Skeletal muscle satellite cell (primary cell): Measurements from ENCODE around the gene THAP6. TPM values are rescaled to one million over a fixed set of nuclear protein-coding genes. Genes with fewer than 3 reads are reported as not detected.
A peak's percentile ranks its signal among the peaks of the same experiment; 100 is the strongest.

Source experiments
- H3K27me3 ChIP-seq: 2 replicates; pipeline ENCODE4 v1.7.0; 2013; ENCODE audit warnings: low read length; ENCODE audit not compliant: control insufficient read depth, insufficient read depth
- H3K36me3 ChIP-seq: 2 replicates; pipeline ENCODE4 v1.7.0; 2013; ENCODE audit warnings: mild to moderate bottlenecking, control low read depth, low read length; ENCODE audit not compliant: insufficient read depth
- H3K4me1 ChIP-seq: 2 replicates; pipeline ENCODE4 v1.7.0; 2013; ENCODE audit warnings: low read length; ENCODE audit not compliant: control insufficient read depth, insufficient read depth
- H3K4me2 ChIP-seq: 2 replicates; pipeline ENCODE4 v1.7.0; 2013; ENCODE audit warnings: mild to moderate bottlenecking, low read length
- H3K4me3 ChIP-seq: 2 replicates; pipeline ENCODE4 v1.7.0; 2013; ENCODE audit warnings: low read length
- H3K9ac ChIP-seq: 2 replicates; pipeline ENCODE4 v1.7.0; 2013; ENCODE audit warnings: mild to moderate bottlenecking, low read depth, low read length, moderate library complexity
- H3K9me3 ChIP-seq: replicated peaks from 2 replicates; pipeline ENCODE4 v1.7.0; 2013; ENCODE audit warnings: mild to moderate bottlenecking, control low read depth, low read length
- total RNA-seq: library from RNA; depleted of rRNA; stranded (reverse); fragments of >200 nt; gene quantifications from 2 replicates; pipeline ENCODE4 v1.2.3, GENCODE V29; 2012; rRNA removed

Gene THAP6, protein sequence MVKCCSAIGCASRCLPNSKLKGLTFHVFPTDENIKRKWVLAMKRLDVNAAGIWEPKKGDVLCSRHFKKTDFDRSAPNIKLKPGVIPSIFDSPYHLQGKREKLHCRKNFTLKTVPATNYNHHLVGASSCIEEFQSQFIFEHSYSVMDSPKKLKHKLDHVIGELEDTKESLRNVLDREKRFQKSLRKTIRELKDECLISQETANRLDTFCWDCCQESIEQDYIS
- 12.7 and 17.5 TPM in 2 replicates for total RNA-seq

- H3K27me3 ChIP-seq: no peaks in the 10 kb centered on the region
- H3K4me3 ChIP-seq: peak within 1 kb of the TSS; percentile 90
- H3K4me2 ChIP-seq: peak within 1 kb of the TSS; percentile 90
- H3K4me1 ChIP-seq: peaks cover 29% of the 10 kb centered on the region
- H3K36me3 ChIP-seq: peaks cover 15% of the 10 kb centered on the region
- H3K9me3 ChIP-seq: no peaks in the 10 kb centered on the region
- peak within 1 kb of the TSS; percentile 92 for H3K9ac ChIP-seq
Observed at GRCh38 chr4:75514131-75514948, at the start of gene THAP6, which contains the start of gene RCHY1. TSS of gene THAP6 (plus strand) at chr4:75514473. CDS start at chr4:75515453, 980 bp downstream. TSS of gene RCHY1 (minus strand) at chr4:75514403. CDS start at chr4:75514286, 117 bp downstream.

GRCh38 chr4:75469896-75470295, 44.4 kb upstream of the THAP6 start:
- H3K36me3 ChIP-seq: no peaks in the 10 kb centered on the region
- H3K4me3 ChIP-seq: no peak overlapping the region
- no peaks in the 10 kb centered on the region for H3K9me3 ChIP-seq
- H3K27me3 ChIP-seq: no peaks in the 10 kb centered on the region
- H3K9ac ChIP-seq: no peak overlapping the region
- no peak overlapping the region for H3K4me2 ChIP-seq
- H3K4me1 ChIP-seq: no peaks in the 10 kb centered on the region

- Histone ChIP-seq H3K27me3 (no peaks in the 10 kb centered on the region), H3K4me2 (no peak overlapping the region), H3K4me1 (no peaks in the 10 kb centered on the region), H3K9me3 (no peaks in the 10 kb centered on the region), H3K36me3 (no peaks in the 10 kb centered on the region), H3K9ac (no peak overlapping the region), H3K4me3 (no peak overlapping the region)
Observed at GRCh38 chr4:75470738-75471137, 43.5 kb upstream of the THAP6 start.

DNA sequence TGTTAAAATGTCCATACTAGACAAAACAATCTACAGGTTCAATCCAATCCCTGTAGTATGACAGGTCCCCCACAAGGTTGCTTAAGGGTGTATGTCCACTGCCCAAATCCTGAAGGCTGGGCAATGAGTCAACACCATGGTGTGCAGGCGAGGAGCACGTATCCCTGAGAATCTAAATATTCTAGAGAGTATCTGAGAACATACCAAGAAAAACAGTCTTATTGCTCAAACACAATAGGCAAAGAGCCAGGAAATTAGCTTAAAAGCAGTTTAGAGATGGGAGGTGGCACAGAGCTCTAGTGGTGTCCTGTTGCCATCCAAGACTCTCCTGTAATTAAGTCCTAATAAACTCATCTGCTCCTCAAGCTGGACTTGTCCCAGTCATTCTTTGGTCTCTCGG, 37.1 kb upstream of the THAP6 start:
- peaks cover 33% of the 10 kb centered on the region for H3K36me3 ChIP-seq
- H3K4me2 ChIP-seq: no peak overlapping the region

DNA sequence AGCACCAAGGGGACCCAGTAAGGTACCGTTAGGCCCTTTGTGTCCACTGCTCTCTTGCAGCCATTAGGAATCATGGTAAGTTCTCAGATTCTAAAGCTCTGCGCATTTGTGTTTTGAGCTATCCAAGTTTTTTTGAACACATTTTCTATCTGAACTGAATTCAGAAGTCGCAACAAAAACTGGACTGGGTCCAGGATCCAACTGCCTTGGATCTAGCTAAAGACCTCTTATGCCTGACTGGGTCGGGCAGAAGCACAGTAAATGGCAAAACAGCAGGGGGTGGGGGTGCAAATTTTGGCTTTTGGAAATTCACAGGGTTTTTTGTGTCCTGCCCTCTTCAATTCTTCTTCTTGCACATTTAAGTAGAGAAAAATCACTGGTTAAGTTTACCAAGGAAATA, 30.1 kb upstream of the THAP6 start:
- H3K36me3 ChIP-seq: peaks cover 48% of the 10 kb centered on the region

More for the DNA sequence above, 37.1 kb upstream of the THAP6 start:
- Histone ChIP-seq H3K9ac (no peak overlapping the region), H3K4me3 (no peak overlapping the region), H3K9me3 (no peaks in the 10 kb centered on the region), H3K4me1 (no peaks in the 10 kb centered on the region), H3K27me3 (no peaks in the 10 kb centered on the region)

GRCh38 chr4:75490155-75490554, 24.1 kb upstream of the THAP6 start:
- no peak overlapping the region for H3K9ac ChIP-seq
- no peak overlapping the region for H3K4me2 ChIP-seq
- no peak overlapping the region for H3K4me3 ChIP-seq
- H3K27me3 ChIP-seq: no peaks in the 10 kb centered on the region
- no peaks in the 10 kb centered on the region for H3K9me3 ChIP-seq
- peaks cover 34% of the 10 kb centered on the region for H3K36me3 ChIP-seq
- H3K4me1 ChIP-seq: peaks cover 10% of the 10 kb centered on the region

More for the DNA sequence above, 30.1 kb upstream of the THAP6 start:
- Histone ChIP-seq H3K4me1 (no peaks in the 10 kb centered on the region), H3K27me3 (no peaks in the 10 kb centered on the region), H3K9me3 (no peaks in the 10 kb centered on the region), H3K4me3 (no peak overlapping the region), H3K4me2 (no peak overlapping the region), H3K9ac (no peak overlapping the region)

DNA sequence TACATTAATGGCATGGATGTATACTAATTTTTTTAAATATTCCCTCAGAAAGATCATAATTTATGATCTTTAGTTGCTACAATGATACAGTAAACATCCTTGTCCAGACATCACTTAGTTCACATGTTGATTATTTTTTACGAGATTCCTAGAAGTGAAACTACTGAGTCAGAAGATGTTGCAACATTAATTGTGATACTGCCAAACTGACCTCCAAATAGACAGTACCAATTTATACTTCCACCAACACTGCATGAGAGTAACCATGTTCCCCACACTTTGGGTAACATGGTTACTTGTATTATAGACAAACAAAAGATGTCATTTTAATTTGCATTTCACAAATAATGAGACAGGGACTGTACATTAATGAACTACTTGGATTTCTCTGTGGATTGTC, 19.7 kb upstream of the THAP6 start:
- Histone ChIP-seq H3K4me1 (peaks cover 20% of the 10 kb centered on the region), H3K4me3 (no peak overlapping the region), H3K9ac (no peak overlapping the region), H3K9me3 (peaks cover 9% of the 10 kb centered on the region), H3K27me3 (no peaks in the 10 kb centered on the region), H3K4me2 (no peak overlapping the region), H3K36me3 (peaks cover 34% of the 10 kb centered on the region)

DNA sequence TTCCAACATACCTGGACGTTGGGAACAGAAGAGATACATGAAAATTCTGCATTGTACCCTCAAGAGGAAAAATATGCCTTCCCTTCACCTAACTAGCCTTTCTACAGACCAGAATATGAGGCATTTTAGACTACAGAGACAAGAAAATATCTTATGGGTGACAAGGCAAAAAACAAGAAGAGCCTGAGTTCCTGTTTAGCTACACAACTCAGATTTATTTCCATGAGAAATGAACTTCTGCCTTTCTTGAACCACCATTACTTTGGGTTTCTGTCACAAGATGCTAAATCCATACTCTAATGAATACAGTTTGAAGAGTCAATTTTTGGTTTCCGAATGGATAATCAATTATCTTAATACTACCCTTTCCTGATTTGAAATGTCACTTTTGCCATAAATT, 18.8 kb upstream of the THAP6 start:
- no peaks in the 10 kb centered on the region for H3K27me3 ChIP-seq
- no peak overlapping the region for H3K4me2 ChIP-seq
- no peak overlapping the region for H3K4me3 ChIP-seq
- peaks cover 9% of the 10 kb centered on the region for H3K9me3 ChIP-seq
- H3K36me3 ChIP-seq: peaks cover 31% of the 10 kb centered on the region
- H3K4me1 ChIP-seq: peaks cover 20% of the 10 kb centered on the region
- H3K9ac ChIP-seq: no peak overlapping the region

- Histone ChIP-seq H3K4me2 (no peak overlapping the region), H3K4me3 (no peak overlapping the region), H3K9me3 (peaks cover 9% of the 10 kb centered on the region), H3K9ac (no peak overlapping the region), H3K36me3 (peaks cover 26% of the 10 kb centered on the region), H3K27me3 (no peaks in the 10 kb centered on the region), H3K4me1 (peaks cover 20% of the 10 kb centered on the region)
Observed at GRCh38 chr4:75496406-75496805, 17.9 kb upstream of the THAP6 start.

GRCh38 chr4:75497133-75497532, 17.1 kb upstream of the THAP6 start:
- Histone ChIP-seq H3K27me3 (no peaks in the 10 kb centered on the region), H3K4me3 (no peak overlapping the region), H3K4me2 (peak overlapping the region; percentile 22), H3K36me3 (peaks cover 21% of the 10 kb centered on the region), H3K4me1 (peaks cover 20% of the 10 kb centered on the region), H3K9ac (no peak overlapping the region), H3K9me3 (peaks cover 9% of the 10 kb centered on the region)

DNA sequence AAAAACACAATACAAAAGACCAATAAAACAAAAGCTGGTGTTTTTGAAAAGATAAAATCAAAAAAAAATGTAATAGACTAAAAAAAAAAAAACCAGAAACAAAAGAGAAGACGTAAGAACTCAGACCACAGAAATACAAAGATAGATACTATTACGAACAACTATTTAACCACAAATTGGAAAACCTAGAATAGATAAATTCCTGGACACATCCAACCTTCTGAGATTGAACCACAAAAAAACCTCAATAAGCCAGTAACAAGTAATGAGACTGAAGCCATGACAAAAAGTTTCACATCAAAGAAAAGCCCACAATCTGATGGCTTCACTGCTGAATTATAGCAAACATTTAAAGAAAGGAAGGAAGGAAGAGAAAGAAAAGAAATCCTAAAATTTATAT, 16.2 kb upstream of the THAP6 start:
- Histone ChIP-seq H3K9me3 (peaks cover 9% of the 10 kb centered on the region), H3K4me3 (no peak overlapping the region), H3K4me1 (peaks cover 20% of the 10 kb centered on the region), H3K27me3 (no peaks in the 10 kb centered on the region), H3K4me2 (no peak overlapping the region), H3K36me3 (peaks cover 25% of the 10 kb centered on the region), H3K9ac (no peak overlapping the region)
